NCI-H2171 (cell line): ENCODE data around the gene PNRC2.
"Not testable (repeated sequence)": the region's sequence is repeated elsewhere in the genome, so short reads cannot be mapped to it uniquely, and the experiment has no call there.

Experiments used
- DNase-seq: peaks from one replicate; lab custom pipeline; 2025; lab: John Stamatoyannopoulos, UW

Gene PNRC2

GRCh38 chr1:23992011-23992410 is 32.4 kb downstream of the PNRC2 start:
- DNase-seq: not testable (repeated sequence)

- DNase-seq: no peak
Measured at GRCh38 chr1:23995431-23995837, 35.8 kb downstream of the PNRC2 start.

- DNase-seq: no peak
Measured at GRCh38 chr1:23996700-23997229, 37.1 kb downstream of the PNRC2 start.

GRCh38 chr1:23997812-23998211 is 38.2 kb downstream of the PNRC2 start:
- no peak for DNase-seq

- DNase-seq: no peak
Measured at GRCh38 chr1:23999156-23999671, 39.6 kb downstream of the PNRC2 start.

- no peak for DNase-seq
Measured at GRCh38 chr1:24002695-24003094, 43.1 kb downstream of the PNRC2 start.

GRCh38 chr1:24003331-24003972 is 43.8 kb downstream of the PNRC2 start:
- peak; percentile 77 for DNase-seq

- DNase-seq: no peak
Measured at GRCh38 chr1:24004132-24004531, 44.5 kb downstream of the PNRC2 start.

GRCh38 chr1:24005163-24005562 is 45.5 kb downstream of the PNRC2 start:
- no peak for DNase-seq

GRCh38 chr1:24007079-24007478 is 47.5 kb downstream of the PNRC2 start:
- no peak for DNase-seq

GRCh38 chr1:24008574-24009184 is 49.1 kb downstream of the PNRC2 start:
- DNase-seq: peak; percentile 91

- DNase-seq: no peak
Measured at GRCh38 chr1:24009406-24009805, 49.8 kb downstream of the PNRC2 start.

- no peak for DNase-seq
Measured at GRCh38 chr1:24010650-24011049, 51.0 kb downstream of the PNRC2 start.

GRCh38 chr1:24012878-24013277 is 53.2 kb downstream of the PNRC2 start:
- DNase-seq: not testable (repeated sequence)
